HG02870 (cell line): ENCODE measurements around the gene ZNF385D.

ENCODE experiments used
- ATAC-seq: cut with Tn5 transposase; IDR thresholded peaks from one replicate; pipeline ENCODE4 v1.9.1; 2021; ENCODE audit warnings: mild to moderate bottlenecking, moderate library complexity; ENCODE audit not compliant: unreplicated experiment

Gene ZNF385D

DNA sequence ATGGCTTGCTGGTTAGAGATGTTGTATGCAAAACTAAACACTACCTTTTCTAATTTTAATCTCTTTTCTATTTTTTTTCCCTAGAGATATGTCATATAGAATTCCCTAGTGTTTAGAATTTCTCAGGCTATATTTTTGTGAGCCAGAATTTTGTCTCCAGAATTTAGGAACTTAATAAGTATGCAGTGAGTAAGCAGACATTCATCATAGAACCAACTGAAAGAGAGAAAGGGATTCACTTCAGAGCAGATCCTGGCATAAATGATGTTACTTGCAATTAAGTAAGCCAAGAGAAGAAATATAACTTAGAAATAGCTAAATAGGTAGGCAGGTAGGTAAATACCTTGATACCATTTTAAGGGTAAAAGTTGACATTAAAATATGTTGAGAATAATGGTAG is 288.9 kb downstream of the ZNF385D start:
- ATAC-seq, result no peak

DNA sequence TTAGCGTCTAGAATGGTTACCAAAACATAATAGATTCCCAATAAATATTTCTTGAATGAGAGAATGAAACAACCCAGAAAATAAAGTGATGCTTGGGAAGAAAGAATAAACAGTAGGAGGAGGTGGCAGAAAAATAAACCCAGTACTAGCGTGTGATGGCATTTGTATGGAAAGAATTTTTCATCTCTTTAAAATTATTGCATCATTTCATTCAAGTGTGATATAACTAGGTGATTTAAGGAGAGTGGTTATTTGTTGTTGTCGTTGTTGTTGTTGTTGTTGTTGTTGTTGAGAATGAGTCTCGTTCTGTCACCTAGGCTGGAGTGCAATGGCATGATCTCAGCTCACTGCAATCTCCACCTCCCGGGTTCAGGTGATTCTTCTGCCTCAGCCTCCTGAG is 293.9 kb downstream of the ZNF385D start:
- no peak for ATAC-seq

DNA sequence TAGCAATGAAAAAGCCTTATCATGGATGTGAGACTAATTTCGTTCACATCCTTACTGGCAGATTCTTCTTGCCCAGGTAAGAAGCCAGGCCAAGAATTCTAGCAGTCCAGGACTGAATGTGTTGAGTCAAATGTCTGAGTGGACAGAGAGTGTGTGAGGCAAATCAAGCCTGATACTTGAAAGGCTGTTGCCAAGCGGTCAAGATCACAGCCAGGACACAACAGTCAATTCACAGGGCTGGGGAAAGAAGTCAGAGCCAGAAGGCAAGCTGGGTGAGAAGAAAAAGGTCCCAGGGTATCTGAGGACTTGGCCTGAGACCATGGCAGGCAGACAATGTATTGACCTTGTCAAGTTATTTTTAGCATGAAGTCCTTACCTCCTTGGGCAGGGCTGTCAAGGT is 301.3 kb downstream of the ZNF385D start:
- no peak for ATAC-seq

DNA sequence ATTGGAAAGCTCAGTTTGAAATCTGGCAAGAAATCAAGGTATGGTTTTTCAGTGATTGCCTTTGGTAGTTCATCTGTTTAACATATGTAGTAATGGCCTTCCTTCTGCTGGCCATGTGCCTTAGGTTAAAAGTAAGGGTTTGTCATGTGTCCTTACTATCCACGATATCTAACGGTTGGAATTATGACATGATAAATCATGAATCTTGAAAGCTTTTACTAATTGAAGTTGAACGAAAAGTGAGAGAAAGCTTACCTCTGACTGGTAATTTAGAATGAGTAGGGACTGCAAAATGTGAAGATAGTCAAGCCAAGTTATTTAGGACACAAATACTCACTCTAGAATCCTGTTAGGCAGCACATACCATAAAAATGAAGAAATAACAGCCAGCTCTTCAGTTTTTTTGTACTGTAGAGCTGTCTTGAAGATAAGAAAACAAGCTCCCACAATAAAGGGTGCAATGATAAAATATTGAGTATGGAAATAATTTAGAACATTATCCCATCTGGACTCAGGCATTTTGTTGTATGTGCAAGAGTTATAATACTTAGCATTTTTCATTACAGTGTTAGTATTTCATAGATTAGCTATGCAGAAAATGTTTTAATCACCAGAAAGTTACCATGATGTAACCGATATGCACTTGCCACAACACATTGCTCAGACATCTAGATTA is 303.4 kb downstream of the ZNF385D start:
- no peak for ATAC-seq

DNA sequence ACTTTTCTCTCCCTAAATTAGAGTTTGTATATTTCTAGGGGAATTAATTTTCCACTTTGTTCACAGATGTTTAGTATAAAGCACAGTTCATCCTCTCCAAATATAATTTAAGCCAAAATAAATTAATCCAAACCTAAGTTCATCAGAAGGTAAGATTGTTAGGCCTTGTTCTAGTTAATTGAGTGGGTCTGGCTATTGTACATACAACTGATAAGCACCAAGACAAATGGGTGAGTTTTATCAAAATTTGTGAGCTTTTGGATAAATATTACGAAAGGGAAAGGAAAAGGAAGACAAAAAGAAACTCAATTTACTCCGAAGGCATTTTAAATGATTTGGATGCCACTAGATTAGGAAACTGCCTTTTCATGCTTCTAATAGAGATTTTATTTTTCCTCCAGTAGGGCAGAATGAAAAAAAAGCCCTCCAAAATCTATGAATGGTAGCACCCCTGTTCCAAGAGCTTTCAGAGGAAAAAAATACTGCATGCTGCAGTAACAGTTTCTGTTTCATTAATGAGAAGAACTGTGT is 304.0 kb downstream of the ZNF385D start:
- ATAC-seq, result no peak

DNA sequence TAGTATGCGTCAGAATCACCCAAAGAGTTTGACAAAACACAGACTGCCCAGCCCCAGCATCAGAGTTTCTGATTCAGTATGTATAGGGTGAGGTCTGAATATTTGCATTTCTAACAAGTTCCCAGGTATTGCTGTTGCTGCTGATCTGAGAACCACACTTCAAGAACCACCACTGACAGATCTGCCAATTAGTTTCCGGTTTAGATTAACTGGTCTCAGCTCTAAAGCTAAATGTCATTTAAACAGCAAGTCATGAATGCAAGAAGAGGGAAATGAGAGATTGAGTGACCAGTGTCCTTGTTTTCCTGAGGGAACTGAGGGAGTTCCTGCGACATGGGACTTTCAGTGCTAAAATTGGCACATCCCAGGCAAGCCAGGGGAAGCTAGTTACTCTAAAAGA is 305.0 kb downstream of the ZNF385D start:
- no peak for ATAC-seq

DNA sequence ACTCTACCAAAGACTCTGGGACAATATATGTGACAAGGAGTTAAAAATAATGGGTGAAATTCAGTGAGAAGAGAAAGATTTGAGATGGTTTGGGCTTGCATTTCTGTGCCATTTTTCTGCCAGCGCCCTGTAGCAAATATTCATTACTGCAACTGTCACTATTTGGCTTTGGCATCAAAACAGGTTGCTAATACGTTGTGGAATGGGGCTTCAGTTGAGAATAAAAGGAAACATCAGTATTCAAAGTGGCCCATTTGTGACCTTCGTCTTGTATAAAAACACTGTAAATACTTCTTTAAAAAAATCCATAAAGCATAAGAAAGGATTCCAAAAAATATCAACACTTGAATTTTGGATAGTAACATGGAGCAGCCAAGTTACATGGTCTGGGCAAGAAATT is 309.2 kb downstream of the ZNF385D start:
- ATAC-seq, result no peak

DNA sequence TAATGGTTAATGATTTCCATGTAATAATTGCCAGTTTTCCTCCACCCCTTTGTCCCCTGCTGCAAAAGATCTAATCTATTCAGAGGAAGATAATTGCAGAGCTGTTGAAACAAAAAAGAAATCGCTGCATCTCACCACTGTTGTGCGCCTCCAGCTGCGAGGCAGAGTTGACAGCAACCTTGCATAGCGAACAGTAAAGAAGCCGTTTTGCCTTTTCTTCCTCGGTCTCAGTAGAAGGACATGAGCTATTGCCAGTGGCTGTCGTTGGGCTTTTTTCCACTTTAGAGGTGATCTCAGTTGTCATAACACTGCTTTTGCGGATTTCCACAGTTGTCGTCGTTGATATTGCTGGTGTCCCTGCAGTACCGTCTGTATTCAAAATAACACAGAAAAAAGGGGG is 314.2 kb downstream of the ZNF385D start:
- no peak for ATAC-seq

DNA sequence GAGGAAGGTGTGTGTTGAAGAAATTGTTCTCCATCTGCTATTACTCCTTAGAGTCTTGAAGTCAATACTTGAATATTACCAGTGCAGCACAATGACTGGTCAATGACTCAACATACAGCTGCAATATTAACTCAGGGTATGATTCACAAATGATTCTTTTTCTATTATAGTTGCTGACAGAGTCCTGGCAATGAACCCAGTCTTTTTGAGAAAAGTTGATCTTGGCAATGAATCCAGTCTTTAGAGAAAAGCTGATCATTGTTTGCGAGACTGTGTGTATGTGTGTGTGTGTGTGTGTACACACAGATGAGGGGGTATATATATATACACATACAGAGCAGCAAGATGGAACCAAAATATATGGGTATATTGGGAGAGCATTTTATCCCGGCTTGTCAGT is 315.1 kb downstream of the ZNF385D start:
- ATAC-seq, result no peak

DNA sequence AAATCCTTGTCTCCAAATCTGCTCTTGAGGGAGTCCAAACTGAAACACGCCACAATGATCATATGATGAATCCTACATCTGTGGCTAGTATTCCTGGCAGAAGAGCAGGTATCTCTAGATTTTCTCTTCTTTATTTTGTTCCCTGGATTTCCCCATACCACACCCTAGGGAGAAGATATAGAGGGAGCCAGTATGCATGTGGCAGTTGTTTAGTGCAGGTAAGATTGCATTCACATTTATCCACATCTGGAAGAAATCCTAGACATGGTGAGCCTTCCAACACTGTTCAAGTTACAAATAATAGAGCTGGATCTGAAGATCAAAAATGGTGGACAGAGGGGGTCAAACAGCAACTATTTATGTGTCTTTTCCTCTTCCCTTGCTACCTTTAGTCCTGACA is 316.7 kb downstream of the ZNF385D start:
- no peak for ATAC-seq

DNA sequence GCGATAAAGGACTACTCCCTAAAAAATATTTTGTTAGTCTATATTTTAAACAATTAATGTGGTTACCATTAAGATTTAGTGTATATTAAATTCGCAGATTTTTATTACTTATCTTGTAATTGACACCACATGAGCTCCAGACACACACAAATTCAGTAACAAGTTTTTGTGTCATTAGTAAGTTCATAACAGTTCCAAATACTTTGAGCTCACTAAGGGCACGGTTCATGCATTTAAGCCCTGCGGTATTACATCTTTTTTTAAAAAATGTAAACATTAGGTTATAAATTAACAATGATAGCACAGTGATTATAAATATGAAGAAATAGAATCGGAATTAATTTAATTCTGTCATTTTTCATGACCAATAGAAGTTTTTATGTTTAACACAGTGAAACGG is 317.3 kb downstream of the ZNF385D start:
- no peak for ATAC-seq

DNA sequence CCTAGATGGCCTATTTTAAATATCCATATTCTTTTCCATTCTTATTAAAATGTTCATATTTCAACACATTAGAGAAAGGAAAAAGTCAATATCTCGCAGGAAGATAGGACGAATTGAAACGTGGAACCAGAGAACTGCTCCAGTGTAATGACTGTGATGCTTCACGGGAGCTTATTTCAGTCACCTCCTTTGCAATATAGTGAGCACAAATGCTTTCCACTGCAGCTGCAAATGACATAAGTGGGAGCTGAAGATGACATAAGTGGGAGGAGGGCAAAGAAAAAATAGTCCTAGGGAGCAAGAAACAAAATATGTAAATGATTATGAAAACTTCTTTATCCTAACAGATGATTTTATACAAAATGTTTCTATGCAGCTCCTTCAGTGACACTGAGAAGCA is 324.1 kb downstream of the ZNF385D start:
- ATAC-seq, result no peak

DNA sequence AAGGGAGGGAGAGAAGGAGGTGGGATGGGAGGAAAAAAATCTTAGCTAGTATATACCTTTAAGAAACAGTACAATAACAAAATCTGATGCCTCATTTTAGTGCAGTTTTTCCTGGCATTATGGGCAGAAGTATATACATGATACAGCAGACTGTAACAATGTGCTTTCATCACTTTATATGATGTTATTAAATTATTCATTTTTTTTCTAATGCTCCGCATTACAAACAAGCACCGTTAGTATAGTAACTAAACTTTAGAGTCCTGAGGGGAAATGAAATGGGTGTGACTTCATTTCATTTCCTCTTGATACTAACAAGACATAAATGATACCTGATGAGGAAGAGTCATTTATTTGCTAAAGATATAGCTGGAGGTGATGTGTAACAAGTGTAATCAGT is 325.3 kb downstream of the ZNF385D start:
- no peak for ATAC-seq

DNA sequence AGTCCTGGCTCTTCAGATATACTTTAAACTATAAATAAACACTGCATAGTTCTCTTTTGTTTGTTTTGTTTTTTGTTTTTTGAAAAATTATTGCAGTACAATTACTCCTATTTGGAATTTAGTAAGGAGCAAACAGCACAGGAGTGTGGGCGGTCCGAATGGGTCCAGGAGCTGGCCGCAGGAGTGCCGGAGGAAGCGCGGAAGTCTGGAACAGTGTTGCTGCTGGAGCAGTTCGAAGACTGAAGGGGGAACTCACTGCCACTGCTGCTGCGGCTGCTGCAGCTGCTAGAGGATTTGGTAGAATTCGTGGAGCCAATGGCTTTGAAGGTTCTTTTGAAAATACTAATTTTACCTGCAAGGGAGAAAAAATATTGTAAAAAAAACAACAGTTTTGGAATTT is 329.9 kb downstream of the ZNF385D start:
- no peak for ATAC-seq

DNA sequence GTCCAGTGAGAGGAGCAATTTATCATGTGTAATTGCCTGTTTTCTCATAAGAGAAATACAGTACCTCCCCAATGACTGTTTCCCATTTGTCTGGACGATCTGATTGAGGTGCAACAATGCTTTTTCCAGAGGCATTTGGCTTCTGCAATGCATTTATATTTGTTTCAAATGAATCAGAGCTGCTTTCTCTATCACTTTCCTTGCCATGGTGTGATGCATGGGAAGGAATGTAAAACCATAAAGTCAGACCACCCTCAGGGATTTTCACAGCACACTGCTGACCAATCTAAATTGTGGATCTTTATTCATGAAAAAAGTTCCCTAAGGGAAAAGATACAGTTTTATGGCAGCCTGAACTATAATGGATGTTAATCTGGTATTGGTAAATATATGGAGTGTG is 333.0 kb downstream of the ZNF385D start:
- ATAC-seq, result no peak

DNA sequence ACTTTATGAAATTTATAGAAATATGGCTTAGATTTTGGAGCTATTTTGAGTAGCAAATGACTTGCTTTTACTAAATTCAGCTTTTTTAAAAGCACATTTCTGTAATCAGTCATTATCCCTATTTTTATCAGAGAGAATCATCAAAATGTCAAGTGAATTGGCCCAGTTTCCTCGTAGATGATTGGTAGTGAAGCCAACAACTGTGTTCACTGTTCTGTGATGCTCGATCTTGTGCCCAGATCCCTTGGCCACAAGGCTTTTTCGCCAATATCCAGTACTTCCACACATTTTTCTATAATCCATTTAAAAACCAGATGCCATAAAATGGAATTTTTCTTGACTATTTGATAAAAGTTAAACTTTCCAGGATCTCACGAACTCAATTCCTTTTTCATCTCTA is 336.5 kb downstream of the ZNF385D start:
- ATAC-seq, result no peak

DNA sequence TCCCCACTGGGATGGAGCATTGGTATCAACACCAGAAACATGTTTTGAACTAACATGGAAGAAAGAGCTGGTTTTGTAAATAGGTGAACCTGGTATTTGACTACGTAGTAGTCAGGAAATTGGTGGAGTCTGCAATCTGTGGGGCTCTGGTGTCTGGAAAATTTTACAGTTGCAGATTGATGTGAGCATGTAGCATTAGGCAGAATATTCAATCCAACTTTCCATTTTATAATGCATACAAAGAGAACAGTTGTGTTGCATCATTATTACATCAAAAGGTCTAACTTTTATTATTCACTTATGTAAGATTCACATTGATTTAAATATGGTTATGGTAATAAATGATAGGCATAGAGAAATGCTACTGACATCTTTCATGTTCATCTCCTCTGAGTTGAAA is 340.0 kb downstream of the ZNF385D start:
- ATAC-seq, result no peak

DNA sequence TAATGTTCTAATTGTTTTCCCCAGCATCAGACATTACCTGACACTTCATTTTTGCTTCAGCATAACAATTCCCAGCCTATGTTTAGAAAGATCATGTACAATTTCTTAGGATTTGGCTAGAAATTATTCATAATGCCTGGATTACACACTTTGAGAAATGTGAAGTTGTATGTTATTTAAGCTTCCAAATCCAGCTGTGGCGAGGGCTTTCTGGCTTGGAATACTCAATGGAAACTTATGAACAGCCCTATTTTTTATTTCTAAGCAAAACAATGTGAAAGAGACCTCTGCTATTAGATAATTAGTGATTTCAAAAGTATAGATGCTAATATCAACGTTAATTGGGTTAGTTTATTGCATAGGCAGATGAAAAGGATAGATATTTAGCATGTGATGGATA is 341.6 kb downstream of the ZNF385D start:
- ATAC-seq, result no peak

DNA sequence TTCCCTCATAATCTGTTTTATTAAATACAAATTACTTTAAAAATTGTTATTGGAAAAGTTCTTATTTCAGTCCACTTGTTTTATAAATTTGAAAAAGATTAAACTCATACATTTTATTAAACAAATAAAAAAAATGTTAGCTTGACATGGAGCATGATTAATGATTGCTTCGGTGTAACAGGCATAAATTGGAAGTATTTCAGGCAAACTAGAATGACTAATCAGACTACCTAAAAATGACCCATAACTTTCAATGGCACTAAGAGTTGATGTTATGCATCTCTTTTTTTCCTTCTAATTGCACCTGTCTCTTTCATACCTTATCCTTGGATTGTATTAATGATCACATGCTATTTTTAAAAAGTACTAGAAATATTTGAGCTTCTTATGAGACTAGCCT is 343.3 kb downstream of the ZNF385D start:
- no peak for ATAC-seq

DNA sequence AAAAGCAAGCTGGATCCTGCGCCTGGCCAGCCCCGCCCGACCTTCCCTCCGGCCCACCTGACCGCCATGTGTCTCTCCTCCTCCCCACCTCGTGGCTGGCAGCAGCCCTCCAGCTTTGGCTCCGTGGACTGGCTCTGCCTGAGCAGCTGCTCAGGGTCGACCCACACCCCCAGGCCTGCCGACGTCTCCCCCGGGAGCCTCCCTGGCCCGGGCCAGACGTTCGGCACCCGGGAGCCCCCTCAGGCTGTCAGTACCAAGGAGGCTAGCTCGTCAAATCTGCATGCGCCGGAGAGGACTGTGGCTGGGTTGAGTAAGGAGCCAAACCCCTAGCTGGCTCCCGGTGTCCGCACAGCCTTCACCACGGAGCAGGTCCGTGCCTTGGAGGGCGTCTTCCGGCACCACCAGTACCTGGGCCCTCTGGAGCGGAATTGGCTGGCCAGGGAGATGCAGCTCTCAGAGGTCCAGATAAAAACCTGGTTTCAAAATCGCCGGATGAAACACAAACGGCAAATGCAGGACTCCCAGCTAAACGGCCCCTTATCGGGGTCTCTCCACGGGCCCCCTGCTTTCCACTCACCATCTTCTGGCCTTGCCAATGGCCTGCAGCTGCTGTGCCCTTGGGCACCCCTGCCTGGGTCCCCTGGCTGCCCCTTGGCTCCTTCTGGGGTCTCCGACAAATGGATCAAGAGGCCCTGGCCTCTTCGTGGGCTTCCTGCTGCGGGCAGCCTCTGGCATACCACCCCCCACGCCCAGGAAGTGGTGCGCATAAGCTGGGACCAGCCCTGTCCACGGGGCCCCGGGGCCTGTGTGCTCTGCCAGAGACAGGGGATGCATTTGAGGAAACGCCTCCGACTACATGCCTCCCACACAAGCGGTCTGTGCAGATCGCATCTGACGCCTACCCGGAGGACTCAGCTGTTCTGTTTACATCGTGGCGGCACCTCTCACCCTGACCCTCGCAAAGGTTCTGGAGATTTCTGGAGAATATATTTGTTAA is 345.0 kb downstream of the ZNF385D start:
- no peak for ATAC-seq

DNA sequence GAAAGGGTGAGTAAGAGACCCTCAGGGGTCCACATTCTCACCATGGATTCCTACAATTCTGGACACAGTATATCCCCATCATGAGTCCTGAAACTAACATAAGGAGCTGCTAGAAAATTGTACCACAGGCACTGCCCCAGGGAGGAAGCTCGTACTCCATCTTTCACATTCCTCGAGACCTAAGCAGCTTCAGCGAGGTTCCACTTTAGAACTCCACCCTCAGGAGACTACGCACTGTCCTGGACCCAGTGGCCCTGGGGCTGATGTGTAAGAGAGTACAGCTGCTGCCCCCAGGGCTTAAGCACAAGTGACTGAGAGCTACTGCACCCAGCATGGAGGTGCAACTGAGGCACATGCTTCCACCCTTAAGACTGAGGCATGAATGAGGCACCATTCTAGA is 352.5 kb downstream of the ZNF385D start:
- no peak for ATAC-seq

DNA sequence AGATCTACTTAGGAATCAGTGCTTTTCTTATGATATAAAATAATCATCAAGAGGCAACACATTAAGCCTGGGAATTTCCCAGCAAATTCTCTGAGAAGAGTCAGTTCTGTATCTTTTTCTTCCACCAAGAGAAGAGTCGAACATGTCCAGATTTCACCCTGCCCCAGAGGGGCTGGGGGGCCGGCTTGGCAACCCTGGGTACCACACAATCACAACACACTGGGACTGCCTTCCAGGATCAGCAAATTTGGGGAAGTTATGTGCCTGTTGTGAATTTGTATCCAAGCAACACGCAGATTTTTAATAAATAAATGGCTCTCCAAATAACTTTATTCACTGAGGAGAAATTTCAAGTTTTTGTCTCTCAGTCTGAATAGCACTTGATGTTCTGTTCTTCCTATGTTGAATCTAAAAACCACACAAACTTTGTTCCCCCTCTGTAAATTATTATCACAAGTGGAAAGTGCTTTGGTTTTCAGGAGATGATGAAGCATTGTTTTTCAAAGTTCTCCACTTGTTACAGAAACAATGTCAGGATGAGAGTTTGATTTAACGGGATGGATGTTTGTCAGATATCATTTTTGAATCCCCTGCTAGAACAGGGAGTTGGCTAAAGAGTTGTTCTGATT is 357.2 kb downstream of the ZNF385D start:
- no peak for ATAC-seq
